GM18507 (cell line): ENCODE measurements around the gene LYRM1.
"Not testable (repeated sequence)": the region's sequence is repeated elsewhere in the genome, so short reads cannot be mapped to it uniquely, and the experiment has no call there.

Experiments used
- DNase-seq: peaks from one replicate; pipeline ENCODE4 v3.0.0; 2011; ENCODE audit warnings: low read depth; ENCODE audit not compliant: insufficient read length; ENCODE audit errors: extremely low spot score
- FAIRE-seq: peaks from 2 replicates; lab custom pipeline; 2011; peaks lifted over from hg19 to GRCh38; lab: Jason Lieb, UNC

LYRM1 gene

DNA sequence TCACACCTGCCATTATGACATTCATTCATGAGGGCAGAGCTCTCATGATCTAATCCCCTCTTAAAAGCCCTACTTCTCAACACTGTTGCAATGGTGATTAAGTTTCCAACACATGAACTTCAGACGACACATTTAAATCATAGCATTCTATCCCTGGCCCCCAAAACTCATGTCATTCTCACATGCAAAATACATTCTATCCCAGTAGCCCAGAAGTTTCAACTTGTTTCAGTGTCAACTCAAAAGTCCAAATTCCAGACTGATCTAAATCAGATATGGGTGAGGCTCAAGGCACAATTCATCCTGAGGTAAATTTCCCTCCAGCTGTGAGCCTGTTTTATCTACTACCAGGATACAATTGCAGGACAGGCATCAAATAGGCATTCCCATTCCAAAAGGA lies 25.2 kb downstream of the LYRM1 start:
- DNase-seq = no peak
- no peak for FAIRE-seq

DNA sequence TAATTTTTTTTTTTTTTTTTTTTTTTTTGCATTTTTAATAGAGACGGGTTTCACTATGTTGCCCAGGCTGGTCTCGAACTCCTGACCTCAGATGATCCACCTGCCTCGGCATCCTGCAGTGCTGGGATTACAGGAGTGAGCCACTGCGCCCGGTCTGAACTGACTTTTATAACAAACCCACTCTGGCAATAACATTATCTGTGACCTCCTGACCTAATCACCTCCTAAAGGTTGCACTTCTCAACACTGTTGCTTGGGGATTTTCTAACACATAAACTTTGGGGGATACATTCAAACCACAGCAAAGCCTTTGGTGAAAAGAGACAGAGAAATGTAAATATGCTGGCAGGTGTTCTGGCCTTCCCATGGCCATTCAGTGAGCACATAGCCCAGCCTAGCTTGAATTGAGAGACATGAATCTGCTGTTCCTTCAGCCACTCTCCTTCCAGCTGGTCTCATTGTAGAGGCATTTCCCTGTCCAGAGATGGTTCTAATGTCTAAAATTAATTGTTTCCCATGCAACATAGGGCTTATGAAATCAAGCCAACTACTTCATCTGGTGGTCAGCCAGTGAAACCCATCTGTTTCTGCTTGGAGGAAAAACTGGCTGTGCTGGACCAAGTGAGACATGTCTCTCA lies 28.3 kb downstream of the LYRM1 start:
- FAIRE-seq (no peak), DNase-seq (no peak)

DNA sequence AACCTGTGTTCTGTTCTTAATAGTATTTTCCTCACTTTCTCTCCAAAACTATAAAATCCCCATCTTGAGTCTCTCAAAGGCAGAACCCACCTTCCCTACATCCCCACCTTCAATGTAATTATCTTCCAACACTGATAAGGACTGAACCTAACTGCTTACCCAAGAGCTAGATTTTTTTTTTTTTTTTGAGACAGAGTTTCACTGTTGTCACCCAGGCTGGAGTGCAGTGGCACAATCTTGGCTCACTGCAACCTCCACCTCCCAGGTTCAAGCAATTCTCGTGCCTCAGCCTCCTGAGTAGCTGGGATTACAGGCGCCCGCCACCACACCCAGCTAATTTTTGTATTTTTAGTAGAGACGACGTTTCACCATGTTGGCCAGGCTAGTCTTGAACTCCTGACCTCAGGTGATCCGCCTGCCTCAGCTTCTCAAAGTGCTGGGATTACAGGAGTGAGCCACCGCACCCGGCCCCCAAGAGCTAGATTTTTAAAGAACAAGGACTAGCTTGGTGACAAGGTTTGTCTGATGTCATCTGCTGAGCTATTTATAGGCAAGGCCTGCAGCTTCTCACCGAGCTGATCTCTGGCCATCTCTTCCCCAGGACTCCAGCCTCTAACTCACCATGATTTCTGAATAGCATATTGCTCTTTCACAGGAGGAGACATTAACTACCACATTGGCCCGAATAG lies 29.2 kb downstream of the LYRM1 start:
- FAIRE-seq, DNase-seq: not testable (repeated sequence)

DNA sequence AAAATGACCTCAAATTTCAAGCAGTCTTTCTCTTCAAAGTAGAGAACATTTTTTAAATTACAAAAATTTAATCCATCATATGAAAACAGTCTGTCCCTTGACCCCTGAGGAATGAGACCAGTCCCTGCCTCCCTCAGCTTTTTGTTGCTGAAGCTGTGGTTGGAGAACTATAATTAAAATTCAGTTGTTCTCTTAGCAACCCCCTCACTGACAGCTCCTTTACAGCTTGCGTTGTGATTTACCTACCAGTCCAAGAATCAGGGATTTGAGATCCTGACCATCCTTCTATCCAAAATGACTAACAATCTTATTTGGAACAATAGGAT lies 29.8 kb downstream of the LYRM1 start:
- no peak for FAIRE-seq
- no peak for DNase-seq

DNA sequence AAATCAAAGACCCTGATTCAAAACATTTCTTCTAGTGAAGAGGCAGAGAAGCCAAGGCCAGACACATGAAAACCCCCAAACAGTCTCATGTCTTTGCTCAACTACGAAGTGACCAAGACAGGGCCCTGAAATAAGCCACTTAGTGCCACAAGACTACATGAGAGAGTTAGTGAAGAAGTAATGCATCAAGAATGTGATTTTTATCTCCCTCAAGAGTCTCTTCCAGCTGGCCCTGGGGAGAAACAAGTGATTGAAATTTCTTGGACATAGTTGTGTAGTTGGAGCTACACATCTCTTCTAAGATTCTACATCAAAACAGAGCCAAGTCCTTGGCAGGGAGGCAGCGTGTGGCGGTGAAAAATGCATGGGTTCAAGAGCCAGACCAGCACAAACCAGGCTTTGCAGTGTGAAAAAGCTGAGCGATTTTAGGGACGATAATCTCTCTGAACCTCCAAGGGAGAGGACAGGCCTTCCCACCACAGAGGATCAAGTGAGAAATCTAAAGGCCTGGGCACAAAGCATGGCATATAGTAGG lies 30.6 kb downstream of the LYRM1 start:
- no peak for FAIRE-seq

DNA sequence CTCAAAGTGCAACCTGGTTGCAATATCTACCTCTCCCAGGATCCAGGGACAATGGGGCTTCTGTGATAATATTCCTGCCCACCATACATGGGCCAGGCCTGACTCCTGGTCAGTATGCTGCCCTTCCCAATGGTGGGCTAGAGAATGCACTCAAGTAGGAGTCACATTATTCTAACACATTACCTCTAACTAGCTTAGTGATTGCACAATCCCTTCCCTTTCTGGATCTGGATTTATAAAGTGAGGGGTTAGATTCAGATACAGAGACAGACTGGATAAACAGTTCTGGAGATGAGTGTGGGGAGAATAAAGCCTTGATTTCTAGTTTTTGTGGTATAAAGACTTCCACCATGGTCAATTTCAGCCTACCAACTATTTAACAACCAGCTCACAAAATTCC lies 33.0 kb downstream of the LYRM1 start:
- FAIRE-seq (no peak), DNase-seq (no peak)

More for the DNA sequence above, 30.6 kb downstream of the LYRM1 start:
- DNase-seq = no peak

DNA sequence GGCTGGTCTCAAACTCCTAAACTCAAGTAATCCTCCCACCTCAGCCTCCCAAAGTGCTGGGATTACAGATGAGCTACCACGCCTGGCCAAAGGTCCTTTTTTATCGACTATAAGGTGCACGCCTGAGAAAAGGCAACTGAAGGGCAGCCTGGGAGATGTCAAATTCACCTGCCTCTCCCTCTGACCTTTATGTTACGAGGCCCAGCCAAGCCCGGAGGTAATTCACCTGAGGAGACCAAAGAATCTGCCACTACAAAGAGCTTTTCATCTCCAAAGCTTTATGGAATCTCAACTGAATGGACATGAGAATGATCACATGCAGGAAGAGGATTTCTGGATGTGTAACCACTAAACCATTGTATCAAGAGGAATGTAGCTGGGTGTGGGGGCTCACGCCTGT lies 37.2 kb downstream of the LYRM1 start:
- DNase-seq (no peak), FAIRE-seq (no peak)

DNA sequence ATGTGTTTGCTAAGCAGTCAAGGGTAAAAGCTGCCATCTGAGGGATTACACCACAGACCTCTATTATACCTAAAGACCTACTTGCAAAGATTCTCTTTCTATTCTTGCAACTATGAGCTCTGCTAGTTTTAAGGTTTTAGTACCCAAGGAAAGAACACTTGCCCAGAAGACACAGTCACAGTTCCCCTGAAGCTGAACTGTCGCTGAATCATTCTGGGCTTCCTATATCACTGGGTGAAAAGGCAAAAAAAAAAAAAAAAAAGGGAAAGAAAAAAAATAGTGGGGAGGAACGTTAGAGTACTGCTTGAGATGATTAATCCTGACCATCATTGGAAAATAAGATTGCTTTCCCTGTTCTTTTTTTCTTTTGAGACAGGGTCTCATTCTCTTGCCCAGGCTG lies 37.9 kb downstream of the LYRM1 start:
- no peak for FAIRE-seq

DNA sequence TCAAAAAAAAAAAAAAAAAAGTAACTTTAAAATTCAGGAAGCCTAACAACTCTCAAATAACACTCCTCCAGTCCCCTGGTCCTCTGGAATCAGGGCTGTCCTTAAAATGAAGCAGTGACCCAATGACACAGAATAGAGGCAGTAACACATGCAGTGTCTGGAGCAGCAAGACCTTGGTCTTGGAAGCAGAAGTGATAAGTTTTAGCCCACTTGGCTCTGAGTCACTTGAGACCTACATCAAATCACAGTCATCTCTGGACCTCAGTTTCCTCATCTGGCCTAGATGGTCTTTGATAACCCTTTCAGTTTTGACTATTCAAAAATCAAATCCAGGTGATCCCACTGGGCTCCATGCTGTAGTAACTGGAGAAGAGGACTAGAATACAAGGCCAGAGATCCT lies 39.0 kb downstream of the LYRM1 start:
- FAIRE-seq (no peak), DNase-seq (no peak)

More for the DNA sequence above, 37.9 kb downstream of the LYRM1 start:
- DNase-seq = no peak

DNA sequence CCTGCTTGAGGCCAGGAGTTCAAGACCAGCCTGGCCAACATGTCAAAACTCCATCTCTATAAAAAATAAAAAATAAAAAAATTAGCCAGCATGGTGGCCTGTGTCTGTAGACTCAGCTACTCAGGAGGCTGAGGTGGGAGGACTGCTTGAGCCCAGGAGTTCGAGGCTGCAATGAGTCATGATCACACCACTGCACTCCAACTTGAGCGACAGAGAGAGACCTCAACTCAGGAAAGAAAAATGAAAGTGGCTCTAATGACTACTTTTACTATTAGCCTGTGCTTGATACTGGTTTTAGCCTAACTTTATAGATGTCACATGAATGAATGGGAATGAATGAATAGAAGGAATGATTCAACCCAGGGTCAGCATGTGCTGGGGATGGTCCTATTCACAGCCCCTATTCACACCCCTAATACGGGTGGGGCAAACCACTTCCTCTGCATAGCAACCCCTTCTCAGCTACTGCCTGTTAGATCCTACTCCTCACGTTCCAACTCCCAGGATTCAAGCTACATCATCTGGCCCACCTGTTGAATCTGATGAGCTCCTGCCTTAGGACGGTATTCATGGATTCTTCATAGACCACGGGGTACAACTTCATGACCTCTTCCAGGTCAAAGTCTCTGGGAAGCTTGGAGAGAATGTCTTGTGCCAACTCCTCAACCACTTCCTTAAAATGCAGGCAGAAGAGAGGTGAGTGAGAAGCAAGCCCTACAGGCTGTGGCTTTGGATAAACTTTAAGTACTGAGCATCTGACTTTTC lies 40.5 kb downstream of the LYRM1 start:
- DNase-seq = no peak

DNA sequence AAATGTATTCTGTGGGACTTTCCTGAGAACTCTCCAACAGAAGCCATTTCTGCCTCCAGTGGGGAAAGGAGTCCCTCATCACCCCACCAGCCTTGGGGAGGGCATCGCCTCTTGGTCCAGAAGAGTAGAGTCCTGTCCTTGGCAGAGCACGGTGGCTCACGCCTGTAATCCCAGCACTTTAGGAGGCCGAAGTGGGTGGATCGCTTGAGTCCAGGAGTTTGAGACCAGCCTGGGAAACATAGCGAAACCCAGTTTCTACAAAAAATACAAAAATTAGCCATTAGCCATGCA lies 41.0 kb downstream of the LYRM1 start:
- FAIRE-seq = no peak
- no peak for DNase-seq

More for the DNA sequence above, 40.5 kb downstream of the LYRM1 start:
- no peak for FAIRE-seq

DNA sequence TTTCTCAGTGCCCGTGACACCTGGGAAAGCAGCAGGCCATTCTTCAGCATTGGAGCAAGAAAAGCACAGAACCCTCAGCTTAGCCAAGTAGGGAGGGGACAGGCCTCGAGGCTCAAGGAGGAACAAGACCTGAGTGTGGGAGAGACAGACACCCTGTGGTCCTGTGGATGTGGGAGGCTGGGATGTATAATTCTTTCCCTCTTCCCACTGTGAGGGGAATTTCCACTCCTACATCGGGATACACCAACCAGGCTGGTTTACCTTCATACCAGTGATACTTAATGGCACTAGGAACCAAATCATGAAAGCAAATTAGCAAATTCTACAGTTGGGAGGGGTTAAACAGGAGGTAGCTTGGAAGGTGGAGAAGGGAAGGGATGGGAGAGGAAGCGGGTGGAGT lies 41.7 kb downstream of the LYRM1 start:
- FAIRE-seq = no peak
- DNase-seq = no peak

DNA sequence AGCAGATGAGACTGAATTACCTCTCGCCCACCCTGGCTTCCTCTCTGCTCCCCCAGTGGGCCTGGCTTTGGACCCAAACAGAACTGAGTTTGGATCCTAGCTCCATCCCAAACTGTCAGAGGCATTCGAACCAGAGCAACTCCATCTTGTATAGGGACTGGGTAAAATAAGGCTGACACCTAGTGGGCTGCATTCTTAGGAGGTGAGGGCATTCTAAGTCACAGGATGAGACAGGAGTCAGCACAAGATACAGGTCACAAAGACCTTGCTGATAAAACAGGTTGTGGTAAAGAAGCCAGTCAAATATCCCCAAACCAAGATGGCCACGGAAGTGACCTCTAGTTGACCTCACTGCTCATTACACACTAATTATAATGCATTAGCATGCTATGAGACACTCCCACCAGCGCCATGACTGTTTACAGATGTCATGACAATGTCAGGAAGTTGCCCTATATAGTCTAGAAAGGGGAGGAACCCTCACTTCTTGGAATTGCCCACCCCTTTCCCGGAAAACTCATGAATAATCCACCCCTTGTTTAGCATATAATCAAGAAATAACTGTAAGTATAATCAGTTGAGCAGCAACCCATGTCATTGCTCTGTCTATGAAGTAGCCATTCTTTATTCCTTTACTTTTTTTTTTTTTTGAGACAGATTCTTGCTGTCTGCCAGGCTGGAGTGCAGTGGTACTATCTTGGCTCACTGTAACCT lies 44.4 kb downstream of the LYRM1 start:
- DNase-seq = no peak

DNA sequence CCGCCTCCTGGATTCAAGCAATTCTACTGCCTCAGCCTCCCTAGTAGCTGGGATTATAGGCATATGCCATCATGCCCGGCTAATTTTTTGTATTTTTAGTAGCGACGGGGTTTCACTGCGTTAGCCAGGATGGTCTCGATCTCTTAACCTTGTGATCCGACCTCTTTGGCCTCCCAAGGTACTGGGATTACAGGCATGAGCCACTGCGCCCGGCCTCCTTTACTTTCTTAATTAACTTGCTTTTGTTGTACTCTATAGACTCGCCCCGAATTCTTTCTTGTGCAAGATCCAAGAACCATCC lies 45.0 kb downstream of the LYRM1 start:
- DNase-seq, FAIRE-seq: not testable (repeated sequence)

More for the DNA sequence above, 44.4 kb downstream of the LYRM1 start:
- FAIRE-seq = peak; percentile 21

DNA sequence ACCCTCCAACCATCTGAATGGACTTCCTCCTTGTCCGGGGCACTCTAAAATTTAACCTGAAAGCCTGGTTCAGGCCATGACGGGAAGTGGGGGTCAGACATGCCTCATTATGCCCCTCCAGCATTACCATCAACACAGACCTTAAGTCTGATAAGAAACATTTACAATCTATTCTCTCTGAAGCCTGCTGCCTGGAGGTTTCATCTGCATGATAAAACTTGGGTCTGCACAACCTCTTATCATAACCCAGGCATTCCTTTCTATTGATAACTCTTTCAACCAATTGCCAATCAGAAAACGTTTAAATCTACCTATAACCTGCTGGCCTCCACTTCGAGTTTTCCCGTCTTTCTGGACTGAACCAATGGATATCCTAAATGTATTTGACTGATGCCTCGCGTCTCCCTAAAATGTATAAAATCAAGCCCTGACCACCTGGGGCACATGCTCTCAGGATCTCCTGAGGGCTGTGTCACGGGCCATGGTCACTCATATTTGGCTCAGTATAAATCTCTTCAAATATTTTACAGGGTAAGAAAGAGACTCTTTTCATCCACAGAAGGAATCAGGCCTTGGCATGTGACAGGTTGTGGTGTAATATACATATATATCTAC lies 45.6 kb downstream of the LYRM1 start:
- no peak for FAIRE-seq

DNA sequence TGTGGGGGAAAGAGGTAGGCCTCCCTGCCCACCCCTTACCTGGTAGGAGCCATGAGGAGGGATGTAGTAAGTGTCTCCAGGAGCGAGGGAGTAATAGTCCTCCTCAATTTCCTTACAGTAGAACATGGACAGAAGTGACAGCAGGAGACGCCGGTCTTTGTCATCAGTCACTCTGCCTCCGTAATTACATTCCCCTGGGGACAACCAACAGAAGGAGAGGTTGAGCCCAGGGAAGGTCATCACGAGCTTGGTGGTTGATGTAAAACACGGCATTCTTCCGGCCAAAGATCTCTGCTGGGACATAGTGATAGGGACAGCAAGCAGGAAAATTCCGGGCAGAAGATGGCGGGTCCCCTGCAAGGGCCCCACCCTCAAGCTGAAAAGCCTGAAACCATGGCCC lies 47.9 kb downstream of the LYRM1 start:
- DNase-seq (no peak), FAIRE-seq (no peak)

More for the DNA sequence above, 45.6 kb downstream of the LYRM1 start:
- DNase-seq = no peak

DNA sequence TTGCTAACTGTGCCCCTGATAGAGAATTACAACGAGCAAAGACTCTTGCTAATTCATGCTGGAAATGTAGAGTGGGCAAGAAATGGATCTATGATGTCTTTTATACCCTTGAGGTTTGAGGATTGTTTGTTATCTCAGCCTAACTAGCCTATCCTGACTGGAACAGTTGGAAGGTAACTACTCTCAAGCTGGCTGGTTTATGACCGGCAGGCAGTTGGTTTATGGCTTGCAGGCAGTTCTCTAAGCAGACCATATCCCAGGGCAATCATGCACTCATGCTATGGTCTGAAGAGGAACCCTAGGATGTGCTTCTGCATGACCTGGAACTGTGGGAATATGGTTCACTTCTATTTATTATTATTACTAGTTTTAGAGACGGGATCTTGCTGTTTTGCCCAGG lies 49.1 kb downstream of the LYRM1 start:
- DNase-seq (no peak), FAIRE-seq (no peak)

DNA sequence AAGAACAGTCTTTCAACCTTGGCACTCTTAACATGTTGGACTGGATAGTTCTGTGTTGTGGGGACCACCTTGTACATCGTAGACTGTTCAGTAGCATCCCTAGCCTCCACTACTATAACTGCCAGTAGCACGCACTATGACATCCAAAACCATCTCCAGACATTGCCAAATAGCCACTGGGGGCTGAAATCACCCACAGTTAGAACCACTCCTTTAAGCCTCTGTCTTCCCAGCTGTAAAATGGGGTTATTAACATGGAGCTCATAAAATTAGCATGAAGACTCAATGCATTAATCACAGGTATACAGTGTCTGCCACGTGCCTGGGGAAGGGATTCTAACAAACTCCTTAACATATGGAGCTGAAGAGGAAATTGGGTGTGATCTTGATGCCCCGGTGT lies 49.7 kb downstream of the LYRM1 start:
- no peak for FAIRE-seq
- DNase-seq = no peak

DNA sequence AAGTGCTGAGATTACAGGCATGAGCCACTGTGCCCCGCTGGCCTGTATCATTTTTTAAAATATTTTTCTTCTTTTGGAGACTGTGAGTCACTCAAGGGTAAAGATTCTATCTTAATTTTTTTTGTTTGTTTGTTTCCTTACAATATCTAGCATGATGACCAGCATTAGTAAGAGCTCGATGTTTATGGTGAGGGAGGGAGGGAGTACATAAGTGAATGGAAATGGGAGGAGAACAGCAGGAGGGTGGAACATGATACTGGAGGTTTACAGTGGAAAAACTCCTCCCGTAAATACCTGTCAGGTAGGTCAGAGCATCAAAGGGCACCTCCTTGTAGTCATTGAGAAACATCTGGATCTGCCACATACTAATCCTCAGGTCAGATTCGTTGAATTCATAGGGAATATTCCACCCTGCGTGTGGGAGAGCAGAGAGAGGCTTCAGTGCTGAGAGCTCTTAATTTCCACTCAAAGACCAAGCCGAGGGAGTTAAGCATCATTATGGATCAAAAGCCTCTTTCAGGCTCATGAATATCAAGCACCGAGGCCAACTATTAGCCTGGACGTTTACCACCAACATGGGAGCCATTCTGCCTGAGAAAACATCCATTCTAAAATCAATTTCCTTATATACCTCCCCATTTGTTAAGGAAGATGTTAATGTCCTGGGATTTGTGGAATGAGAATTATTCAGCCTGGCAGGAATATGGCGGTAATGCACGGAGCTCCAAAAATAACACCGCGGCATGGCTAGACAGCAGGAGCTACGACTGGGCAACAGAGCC lies 51.8 kb downstream of the LYRM1 start:
- no peak for DNase-seq
- FAIRE-seq = no peak
